Karpas-422 (cell line): ENCODE results near the gene WASHC2A. TPM values are rescaled to one million over a fixed set of nuclear protein-coding genes. Genes with fewer than 3 reads are reported as not detected.

Experiments
- total RNA-seq: library from RNA; depleted of rRNA; stranded (reverse); fragments of >200 nt; shearing (Covaris generic); gene quantifications from 2 replicates; pipeline ENCODE4 v1.2.3, GENCODE V29; 2014; ENCODE audit warnings: low replicate concordance; rRNA removed

Gene WASHC2A
- total RNA-seq, 1 experiment from 2014 or later, result 24.8 TPM

Other genes starting within 250 kb of the WASHC2A start
- 43.2 and 47.6 TPM in 2 replicates for gene PARG, start 125.9 kb upstream of the WASHC2A start, total RNA-seq
- gene TIMM23B, start 125.9 kb upstream of the WASHC2A start, total RNA-seq, result 27.9 and 31.7 TPM in 2 replicates
- gene AGAP6, start 79.5 kb upstream of the WASHC2A start, total RNA-seq, result 12.0 and 17.1 TPM in 2 replicates
- 8.7 and 20.0 TPM in 2 replicates for gene ASAH2, start 183.6 kb downstream of the WASHC2A start, total RNA-seq